Panc1 (cell line): ENCODE results near the gene GPC6. TPM values are rescaled to one million over a fixed set of nuclear protein-coding genes. Genes with fewer than 3 reads are reported as not detected.

Experiments used
- ATAC-seq: fragments of 200-7000 bp; cut with Tn5 transposase; 2 replicates; pipeline ENCODE4 v1.9.1; 2020; ENCODE audit warnings: mild to moderate bottlenecking, moderate library complexity
- BruUV-seq: library from RNA; stranded (reverse); fragments of 400-500 nt; replicated peaks from 2 replicates; lab custom pipeline; 2021; lab: Mats Ljungman, UMichigan
- CTCF ChIA-PET: fragments of 300-600 bp; sonication (Branson Sonifier 250); formaldehyde crosslinking; loops from one replicate; lab custom pipeline; 2022; ENCODE audit warnings: antibody characterized with exemption; lab: Charles Lee
- POLR2A ChIA-PET: fragments of 300-600 bp; sonication (Branson Sonifier 250); formaldehyde crosslinking; loops from one replicate; lab custom pipeline; 2022; ENCODE audit warnings: antibody characterized with exemption; lab: Charles Lee
- DNase-seq: peaks from one replicate; pipeline ENCODE4 v3.0.0-alpha.2; 2010; ENCODE audit warnings: low read depth, low spot score
- H3K27ac ChIP-seq: 2 replicates; pipeline ENCODE4 v1.5.1; 2011; ENCODE audit warnings: mild to moderate bottlenecking, low read length, inconsistent platforms
- H3K27me3 ChIP-seq: fragments of 200-500 bp; sonication (Bioruptor generic); 2 replicates; pipeline ENCODE4 v1.6.0; 2014; ENCODE audit warnings: low read length, inconsistent platforms; ENCODE audit not compliant: control insufficient read depth, insufficient read depth
- H3K36me3 ChIP-seq: fragments of 200-500 bp; sonication (Bioruptor generic); 2 replicates; pipeline ENCODE4 v1.5.1; 2014; ENCODE audit warnings: inconsistent platforms, mild to moderate bottlenecking, low read length, moderate library complexity; ENCODE audit not compliant: control insufficient read depth, insufficient read depth
- H3K4me1 ChIP-seq: 2 replicates; pipeline ENCODE4 v1.5.1; 2011; ENCODE audit warnings: inconsistent platforms, mild to moderate bottlenecking, low read length, moderate library complexity; ENCODE audit not compliant: control insufficient read depth, insufficient read depth
- H3K4me3 ChIP-seq, 2 experiments: 2 replicates each; pipeline ENCODE4 v1.5.1; 2011 to 2012; ENCODE audit warnings: low read depth in 2 of 2, low read length in 2 of 2, mild to moderate bottlenecking in 2 of 2, inconsistent platforms in 1 of 2, moderate library complexity in 1 of 2
- H3K9me3 ChIP-seq: fragments of 200-500 bp; sonication (Bioruptor generic); 2 replicates; pipeline ENCODE4 v1.5.1; 2014; ENCODE audit warnings: low read depth, mild to moderate bottlenecking, inconsistent platforms, low read length, moderate library complexity; ENCODE audit not compliant: control insufficient read depth, insufficient read depth
- CTCF ChIP-seq: fragments of 450-650 bp; IDR thresholded peaks from 2 replicates; pipeline ENCODE4 v1.5.1; 2017; ENCODE audit warnings: mild to moderate bottlenecking
- POLR2AphosphoS5 ChIP-seq: IDR thresholded peaks from 2 replicates; pipeline ENCODE4 v1.6.1; 2012; ENCODE audit warnings: mild to moderate bottlenecking, low read depth, low read length, moderate library complexity
- REST ChIP-seq, 2 experiments: IDR thresholded peaks; 2 replicates each; pipeline ENCODE4 v1.6.1; 2011 to 2012; ENCODE audit warnings: low read depth in 2 of 2, control low read depth in 1 of 2, low read length in 1 of 2, mild to moderate bottlenecking in 1 of 2, moderate library complexity in 1 of 2; ENCODE audit not compliant: insufficient read depth in 1 of 2
- SIN3A ChIP-seq: IDR thresholded peaks from 2 replicates; pipeline ENCODE4 v1.6.1; 2012; ENCODE audit warnings: low read depth, mild to moderate bottlenecking, low read length, moderate library complexity, borderline replicate concordance; ENCODE audit not compliant: insufficient read depth
- TCF7L2 ChIP-seq: IDR thresholded peaks from 2 replicates; pipeline ENCODE4 v1.6.1; 2011; ENCODE audit warnings: mild to moderate bottlenecking, low read depth, low read length, inconsistent platforms
- in situ Hi-C: cut with HindIII; loops from 2 replicates; pipeline ENCODE4 v1.10.0; 2016; ENCODE audit warnings: low sequenced_read_pairs, low pct_unique_long_range_greater_than_20kb
- intact Hi-C: fragments of 100-400 bp; cut with micrococcal nuclease; formaldehyde crosslinking; loops from one replicate; pipeline ENCODE4 v1.10.0; 2022; ENCODE audit not compliant: unreplicated experiment
- total RNA-seq: library from RNA; stranded (reverse); gene quantifications from one replicate; pipeline ENCODE4 v1.2.1, GENCODE V29; 2021; ENCODE audit not compliant: unreplicated experiment

Gene GPC6
- total RNA-seq, 1 experiment from 2014 or later = 4.8 TPM

GRCh38 chr13:93284064-93284463 is 57.5 kb downstream of the GPC6 start:
- Histone ChIP-seq H3K27ac (no peak overlapping the region), H3K4me1 (no peaks in the 10 kb centered on the region), H3K36me3 (no peaks in the 10 kb centered on the region), H3K4me3 (no peak overlapping the region), H3K27me3 (no peaks in the 10 kb centered on the region), H3K9me3 (no peaks in the 10 kb centered on the region)
- TF ChIP-seq POLR2AphosphoS5 (no peak), CTCF (no peak), SIN3A (no peak), TCF7L2 (no peak), REST (IDR thresholded peaks at IDR 0.05; ENCODE audit: insufficient read depth in 1 of 2, low read depth in 2 of 2, low read length in 1 of 2) (no peak)
- ATAC-seq (no peak), DNase-seq (no peak)
- BruUV-seq = no TSS peak
- in situ Hi-C loops (no loop called here), intact Hi-C loops (no loop called here)
- CTCF ChIA-PET = no interaction called here
- POLR2A ChIA-PET = no interaction called here

GRCh38 chr13:93286047-93286446 is 59.4 kb downstream of the GPC6 start:
- intact Hi-C loops (no loop called here), in situ Hi-C loops (no loop called here)
- CTCF ChIA-PET = no interaction called here
- ATAC-seq (no peak), DNase-seq (no peak)
- TF ChIP-seq SIN3A (no peak), POLR2AphosphoS5 (no peak)
- Histone ChIP-seq H3K9me3 (no peaks in the 10 kb centered on the region), H3K4me1 (no peaks in the 10 kb centered on the region), H3K36me3 (no peaks in the 10 kb centered on the region), H3K4me3 (no peak overlapping the region), H3K27me3 (no peaks in the 10 kb centered on the region), H3K27ac (no peak overlapping the region)
- no TSS peak for BruUV-seq
- POLR2A ChIA-PET = no interaction called here

- H3K9me3 ChIP-seq = no peaks in the 10 kb centered on the region
- ChIA-PET POLR2A (no interaction called here), CTCF (no interaction called here)
- in situ Hi-C loops = no loop called here
- no peak overlapping the region for H3K27ac ChIP-seq
- intact Hi-C loops = no loop called here
- H3K36me3 ChIP-seq = no peaks in the 10 kb centered on the region
- H3K27me3 ChIP-seq = no peaks in the 10 kb centered on the region
- ATAC-seq (no peak), DNase-seq (no peak)
- H3K4me1 ChIP-seq = no peaks in the 10 kb centered on the region
- no peak overlapping the region for H3K4me3 ChIP-seq
- TF ChIP-seq TCF7L2 (no peak), REST (IDR thresholded peaks at IDR 0.05; ENCODE audit: insufficient read depth in 1 of 2, low read depth in 2 of 2, low read length in 1 of 2) (no peak), CTCF (no peak), SIN3A (no peak), POLR2AphosphoS5 (no peak)
- BruUV-seq = no TSS peak
These were observed 62.4 kb downstream of the GPC6 start for GRCh38 chr13:93289053-93289452.
